ENCODE results near the gene SLC1A7.

The SLC1A7 gene

GRCh38 chr1:53089478-53090226, 52.8 kb downstream of the SLC1A7 start:
- 92% methylated on average over 11 of the region's 11 CpGs for WGBS
- no peak overlapping the region for H3K27ac ChIP-seq (ENCODE audit: low read depth, low read length)

DNA sequence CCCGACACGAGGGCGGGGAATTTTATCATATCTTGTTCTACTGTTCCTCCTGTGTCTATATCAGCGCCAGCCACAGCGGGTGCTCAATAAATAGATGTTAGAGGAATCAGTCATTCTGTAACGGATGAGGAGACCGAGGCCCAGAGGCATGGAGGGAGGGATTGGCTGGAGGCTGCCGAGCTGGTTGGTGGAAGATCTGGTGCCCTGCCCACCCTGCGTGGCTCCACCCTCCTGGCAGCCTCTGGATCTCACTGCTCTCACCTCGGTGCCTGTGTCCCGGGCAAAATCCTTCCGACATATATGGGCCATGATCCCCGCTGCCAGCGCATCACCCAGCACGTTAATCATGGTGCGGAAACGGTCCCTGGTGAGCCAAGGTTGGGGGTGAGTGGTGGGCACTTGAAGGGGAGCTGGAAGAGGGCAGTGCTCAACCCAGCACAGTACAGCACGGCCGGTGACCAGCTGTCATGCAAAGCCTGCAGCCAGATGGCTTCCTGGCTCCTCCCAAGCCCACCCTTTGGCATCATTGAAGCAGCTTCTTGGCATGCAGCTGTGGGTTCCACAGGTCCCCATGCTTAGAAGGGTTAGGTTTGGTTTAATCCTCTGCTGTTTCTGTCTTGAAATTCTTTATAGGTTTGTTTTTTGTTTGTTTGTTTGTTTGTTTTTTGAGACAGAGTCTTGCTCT, 53.7 kb downstream of the SLC1A7 start:
- Histone ChIP-seq H3K27me3 (ENCODE audit: insufficient read depth, low read length) (no peaks in the 10 kb centered on the region), H3K4me3 (ENCODE audit: low read length) (no peak overlapping the region), H3K4me1 (ENCODE audit: insufficient read depth, low read length) (no peaks in the 10 kb centered on the region), H3K27ac (ENCODE audit: low read depth, low read length) (no peak overlapping the region), H3K36me3 (ENCODE audit: insufficient read depth, low read length) (no peaks in the 10 kb centered on the region), H3K9me3 (ENCODE audit: insufficient read depth, low read depth, low read length) (no peaks in the 10 kb centered on the region), H3K9ac (ENCODE audit: low read depth, low read length) (no peak overlapping the region)
- 92% methylated on average over 19 of the region's 19 CpGs for WGBS

More at GRCh38 chr1:53089478-53090226, 52.8 kb downstream of the SLC1A7 start:
- no peaks in the 10 kb centered on the region for H3K27me3 ChIP-seq (ENCODE audit: insufficient read depth, low read length)
- H3K4me3 ChIP-seq (ENCODE audit: low read length): no peak overlapping the region
- no peak overlapping the region for H3K9ac ChIP-seq (ENCODE audit: low read depth, low read length)
- H3K4me1 ChIP-seq (ENCODE audit: insufficient read depth, low read length): no peaks in the 10 kb centered on the region
- no peaks in the 10 kb centered on the region for H3K9me3 ChIP-seq (ENCODE audit: insufficient read depth, low read depth, low read length)
- H3K36me3 ChIP-seq (ENCODE audit: insufficient read depth, low read length): no peaks in the 10 kb centered on the region

GRCh38 chr1:53087332-53088285, 54.8 kb downstream of the SLC1A7 start:
- no peak overlapping the region for H3K9ac ChIP-seq (ENCODE audit: low read depth, low read length)
- no peak overlapping the region for H3K4me3 ChIP-seq (ENCODE audit: low read length)
- 70% methylated on average over 27 of the region's 27 CpGs for WGBS
- no peaks in the 10 kb centered on the region for H3K36me3 ChIP-seq (ENCODE audit: insufficient read depth, low read length)
- no peak overlapping the region for H3K27ac ChIP-seq (ENCODE audit: low read depth, low read length)
- no peaks in the 10 kb centered on the region for H3K27me3 ChIP-seq (ENCODE audit: insufficient read depth, low read length)
- H3K9me3 ChIP-seq (ENCODE audit: insufficient read depth, low read depth, low read length): no peaks in the 10 kb centered on the region
- H3K4me1 ChIP-seq (ENCODE audit: insufficient read depth, low read length): peaks cover under 1% of the 10 kb centered on the region

GRCh38 chr1:53086491-53087070, 55.9 kb downstream of the SLC1A7 start:
- peaks cover 10% of the 10 kb centered on the region for H3K4me1 ChIP-seq (ENCODE audit: insufficient read depth, low read length)
- H3K36me3 ChIP-seq (ENCODE audit: insufficient read depth, low read length): no peaks in the 10 kb centered on the region
- H3K27me3 ChIP-seq (ENCODE audit: insufficient read depth, low read length): no peaks in the 10 kb centered on the region
- no peak overlapping the region for H3K27ac ChIP-seq (ENCODE audit: low read depth, low read length)
- 86% methylated on average over 4 of the region's 4 CpGs for WGBS
- no peak overlapping the region for H3K9ac ChIP-seq (ENCODE audit: low read depth, low read length)
- no peaks in the 10 kb centered on the region for H3K9me3 ChIP-seq (ENCODE audit: insufficient read depth, low read depth, low read length)
- no peak overlapping the region for H3K4me3 ChIP-seq (ENCODE audit: low read length)

GRCh38 chr1:53085405-53085804, 57.0 kb downstream of the SLC1A7 start:
- peaks cover 10% of the 10 kb centered on the region for H3K4me1 ChIP-seq (ENCODE audit: insufficient read depth, low read length)
- no peaks in the 10 kb centered on the region for H3K9me3 ChIP-seq (ENCODE audit: insufficient read depth, low read depth, low read length)
- no peak overlapping the region for H3K9ac ChIP-seq (ENCODE audit: low read depth, low read length)
- no peak overlapping the region for H3K4me3 ChIP-seq (ENCODE audit: low read length)
- no peak overlapping the region for H3K27ac ChIP-seq (ENCODE audit: low read depth, low read length)
- no peaks in the 10 kb centered on the region for H3K36me3 ChIP-seq (ENCODE audit: insufficient read depth, low read length)
- 94% methylated on average over 8 of the region's 8 CpGs for WGBS
- no peaks in the 10 kb centered on the region for H3K27me3 ChIP-seq (ENCODE audit: insufficient read depth, low read length)

DNA sequence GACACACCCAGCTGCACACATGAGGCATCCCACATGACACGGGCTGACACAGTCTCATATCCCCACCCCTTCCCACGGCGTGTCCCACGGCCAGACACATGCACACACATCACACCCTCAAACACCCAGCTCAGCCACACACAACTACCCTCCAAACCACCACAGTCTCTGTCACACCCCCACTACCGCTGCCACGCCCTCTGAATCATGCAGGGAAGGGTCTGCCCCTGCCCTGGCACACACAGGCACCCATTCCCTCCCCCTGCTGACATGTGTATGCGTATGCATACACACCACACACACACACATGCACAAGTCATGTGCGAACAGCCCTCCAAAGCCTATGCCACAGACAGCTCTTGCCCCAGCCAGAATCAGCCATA, 57.9 kb downstream of the SLC1A7 start:
- 93% methylated on average over 8 of the region's 8 CpGs for WGBS
- no peak overlapping the region for H3K9ac ChIP-seq (ENCODE audit: low read depth, low read length)
- H3K27ac ChIP-seq (ENCODE audit: low read depth, low read length): no peak overlapping the region
- H3K27me3 ChIP-seq (ENCODE audit: insufficient read depth, low read length): no peaks in the 10 kb centered on the region
- no peak overlapping the region for H3K4me3 ChIP-seq (ENCODE audit: low read length)
- H3K36me3 ChIP-seq (ENCODE audit: insufficient read depth, low read length): no peaks in the 10 kb centered on the region
- H3K4me1 ChIP-seq (ENCODE audit: insufficient read depth, low read length): peaks cover 10% of the 10 kb centered on the region
- no peaks in the 10 kb centered on the region for H3K9me3 ChIP-seq (ENCODE audit: insufficient read depth, low read depth, low read length)

- Histone ChIP-seq H3K9ac (ENCODE audit: low read depth, low read length) (no peak overlapping the region), H3K27ac (ENCODE audit: low read depth, low read length) (no peak overlapping the region)
- 84% methylated on average over 17 of the region's 17 CpGs for WGBS
Observed at GRCh38 chr1:53083636-53084588, 58.5 kb downstream of the SLC1A7 start.

DNA sequence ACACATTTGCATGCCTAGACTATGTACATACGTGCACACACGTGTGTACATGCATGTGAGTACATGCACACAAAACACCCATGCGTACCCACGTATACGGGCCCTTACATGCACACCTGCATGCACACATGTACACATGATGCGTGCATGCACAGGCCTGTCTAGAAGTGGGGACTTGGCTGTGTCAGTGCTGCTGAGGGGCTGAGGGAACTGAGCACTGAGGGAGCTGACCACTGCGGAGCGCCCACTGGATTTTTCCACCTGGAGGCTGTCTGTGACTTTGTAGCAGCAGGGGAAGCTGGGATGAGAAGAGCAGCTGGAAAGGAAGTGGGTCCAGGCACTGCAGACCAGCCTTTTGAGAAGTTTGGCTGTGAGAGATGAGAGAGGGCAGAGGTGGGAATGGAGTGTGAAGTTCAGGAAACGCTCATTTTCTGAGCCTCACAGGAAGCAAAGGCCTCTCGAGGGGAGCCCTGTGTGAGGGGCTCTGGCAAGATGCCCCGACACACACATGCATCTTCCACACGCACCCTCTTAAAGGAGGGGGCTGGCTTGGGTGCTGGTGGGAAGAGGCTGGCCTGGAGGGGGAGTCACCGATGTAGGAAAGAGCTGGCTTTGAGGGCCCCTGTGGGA, 59.5 kb downstream of the SLC1A7 start:
- WGBS: 90% methylated on average over 13 of the region's 13 CpGs
- no peak overlapping the region for H3K27ac ChIP-seq (ENCODE audit: low read depth, low read length)
- no peak overlapping the region for H3K4me3 ChIP-seq (ENCODE audit: low read length)
- H3K9ac ChIP-seq (ENCODE audit: low read depth, low read length): no peak overlapping the region
- no peaks in the 10 kb centered on the region for H3K36me3 ChIP-seq (ENCODE audit: insufficient read depth, low read length)
- peaks cover 10% of the 10 kb centered on the region for H3K4me1 ChIP-seq (ENCODE audit: insufficient read depth, low read length)
- H3K27me3 ChIP-seq (ENCODE audit: insufficient read depth, low read length): no peaks in the 10 kb centered on the region
- H3K9me3 ChIP-seq (ENCODE audit: insufficient read depth, low read depth, low read length): no peaks in the 10 kb centered on the region

More at GRCh38 chr1:53083636-53084588, 58.5 kb downstream of the SLC1A7 start:
- H3K4me3 ChIP-seq (ENCODE audit: low read length): no peak overlapping the region
- no peaks in the 10 kb centered on the region for H3K36me3 ChIP-seq (ENCODE audit: insufficient read depth, low read length)
- no peaks in the 10 kb centered on the region for H3K9me3 ChIP-seq (ENCODE audit: insufficient read depth, low read depth, low read length)
- H3K27me3 ChIP-seq (ENCODE audit: insufficient read depth, low read length): no peaks in the 10 kb centered on the region
- H3K4me1 ChIP-seq (ENCODE audit: insufficient read depth, low read length): peaks cover 10% of the 10 kb centered on the region

- Histone ChIP-seq H3K36me3 (ENCODE audit: insufficient read depth, low read length) (no peaks in the 10 kb centered on the region), H3K27ac (ENCODE audit: low read depth, low read length) (no peak overlapping the region), H3K9me3 (ENCODE audit: insufficient read depth, low read depth, low read length) (no peaks in the 10 kb centered on the region), H3K4me3 (ENCODE audit: low read length) (no peak overlapping the region), H3K27me3 (ENCODE audit: insufficient read depth, low read length) (no peaks in the 10 kb centered on the region), H3K4me1 (ENCODE audit: insufficient read depth, low read length) (peaks cover 10% of the 10 kb centered on the region), H3K9ac (ENCODE audit: low read depth, low read length) (no peak overlapping the region)
- WGBS: 83% methylated on average over 14 of the region's 14 CpGs
Observed at GRCh38 chr1:53081384-53082066, 60.9 kb downstream of the SLC1A7 start.

All from HUES64 (cell line).